ENCODE results near the gene SOWAHA. TPM values are rescaled to one million over a fixed set of nuclear protein-coding genes. Genes with fewer than 3 reads are reported as not detected.

Gene SOWAHA
- total RNA-seq, 2 donors from 2014 or later: not detected

GRCh38 chr5:132817011-132817410, 3.9 kb downstream of the SOWAHA start:
- DNase-seq (no peak), ATAC-seq (no peak)
- peaks cover 26% of the 10 kb centered on the region for H3K27me3 Mint-ChIP-seq
- H3K27ac Mint-ChIP-seq: no peak overlapping the region
- H3K9me3 ChIP-seq (ENCODE audit: control insufficient read depth, low read length, poor library complexity, severe bottlenecking): no peaks in the 10 kb centered on the region
- no peak overlapping the region for H3K4me3 Mint-ChIP-seq
- H3K36me3 Mint-ChIP-seq (ENCODE audit: low read depth): peaks cover 2% of the 10 kb centered on the region
- H3K4me1 Mint-ChIP-seq: peaks cover 12% of the 10 kb centered on the region

GRCh38 chr5:132819468-132819867, 6.4 kb downstream of the SOWAHA start:
- Mint-ChIP-seq H3K4me1 (peaks cover 4% of the 10 kb centered on the region), H3K27ac (no peak overlapping the region), H3K27me3 (peaks cover 23% of the 10 kb centered on the region), H3K36me3 (ENCODE audit: low read depth) (no peaks in the 10 kb centered on the region), H3K4me3 (peak overlapping the region; percentile 66)
- no peak for DNase-seq
- ATAC-seq: no peak
- no peaks in the 10 kb centered on the region for H3K9me3 ChIP-seq (ENCODE audit: control insufficient read depth, low read length, poor library complexity, severe bottlenecking)

- Mint-ChIP-seq H3K36me3 (ENCODE audit: low read depth) (no peaks in the 10 kb centered on the region), H3K4me3 (peak overlapping the region; percentile 5), H3K4me1 (peaks cover 6% of the 10 kb centered on the region), H3K27me3 (peaks cover 23% of the 10 kb centered on the region), H3K27ac (no peak overlapping the region)
- no peaks in the 10 kb centered on the region for H3K9me3 ChIP-seq (ENCODE audit: control insufficient read depth, low read length, poor library complexity, severe bottlenecking)
- DNase-seq (peak; percentile 69 to 88 (median 75)), ATAC-seq (peak; percentile 91)
Observed at GRCh38 chr5:132820162-132820754, 7.2 kb downstream of the SOWAHA start.

- H3K27me3 Mint-ChIP-seq: peaks cover 29% of the 10 kb centered on the region
- DNase-seq (no peak), ATAC-seq (no peak)
- H3K9me3 ChIP-seq (ENCODE audit: control insufficient read depth, low read length, poor library complexity, severe bottlenecking): no peaks in the 10 kb centered on the region
- H3K36me3 Mint-ChIP-seq (ENCODE audit: low read depth): no peaks in the 10 kb centered on the region
- no peak overlapping the region for H3K27ac Mint-ChIP-seq
- peaks cover 10% of the 10 kb centered on the region for H3K4me1 Mint-ChIP-seq
- no peak overlapping the region for H3K4me3 Mint-ChIP-seq
Observed at GRCh38 chr5:132821350-132821749, 8.2 kb downstream of the SOWAHA start.

GRCh38 chr5:132821791-132822190, 8.7 kb downstream of the SOWAHA start:
- no peaks in the 10 kb centered on the region for H3K9me3 ChIP-seq (ENCODE audit: control insufficient read depth, low read length, poor library complexity, severe bottlenecking)
- H3K4me1 Mint-ChIP-seq: peaks cover 10% of the 10 kb centered on the region
- peaks cover 33% of the 10 kb centered on the region for H3K27me3 Mint-ChIP-seq
- DNase-seq: no peak
- no peak overlapping the region for H3K4me3 Mint-ChIP-seq
- no peak for ATAC-seq
- no peak overlapping the region for H3K27ac Mint-ChIP-seq
- no peaks in the 10 kb centered on the region for H3K36me3 Mint-ChIP-seq (ENCODE audit: low read depth)

GRCh38 chr5:132822650-132823480, 9.8 kb downstream of the SOWAHA start:
- DNase-seq (no peak), ATAC-seq (no peak)
- Mint-ChIP-seq H3K4me1 (peaks cover 10% of the 10 kb centered on the region), H3K4me3 (no peak overlapping the region), H3K27me3 (peaks cover 44% of the 10 kb centered on the region), H3K36me3 (ENCODE audit: low read depth) (peaks cover 4% of the 10 kb centered on the region), H3K27ac (no peak overlapping the region)
- no peaks in the 10 kb centered on the region for H3K9me3 ChIP-seq (ENCODE audit: control insufficient read depth, low read length, poor library complexity, severe bottlenecking)

GRCh38 chr5:132823481-132824050, 10.5 kb downstream of the SOWAHA start:
- H3K9me3 ChIP-seq (ENCODE audit: control insufficient read depth, low read length, poor library complexity, severe bottlenecking): no peaks in the 10 kb centered on the region
- DNase-seq (no peak), ATAC-seq (no peak)
- Mint-ChIP-seq H3K4me1 (peaks cover 10% of the 10 kb centered on the region), H3K4me3 (no peak overlapping the region), H3K27me3 (peaks cover 45% of the 10 kb centered on the region), H3K36me3 (ENCODE audit: low read depth) (peaks cover 4% of the 10 kb centered on the region), H3K27ac (no peak overlapping the region)

GRCh38 chr5:132824426-132824825, 11.3 kb downstream of the SOWAHA start:
- DNase-seq (no peak), ATAC-seq (no peak)
- H3K27me3 Mint-ChIP-seq: peaks cover 44% of the 10 kb centered on the region
- no peaks in the 10 kb centered on the region for H3K9me3 ChIP-seq (ENCODE audit: control insufficient read depth, low read length, poor library complexity, severe bottlenecking)
- H3K27ac Mint-ChIP-seq: no peak overlapping the region
- H3K36me3 Mint-ChIP-seq (ENCODE audit: low read depth): peaks cover 4% of the 10 kb centered on the region
- H3K4me3 Mint-ChIP-seq: peak overlapping the region; percentile 68
- H3K4me1 Mint-ChIP-seq: peaks cover 14% of the 10 kb centered on the region

- H3K9me3 ChIP-seq (ENCODE audit: control insufficient read depth, low read length, poor library complexity, severe bottlenecking): no peaks in the 10 kb centered on the region
- ATAC-seq (peak; percentile 6), DNase-seq (no peak)
- H3K4me3 Mint-ChIP-seq: peak overlapping the region; percentile 39
- H3K36me3 Mint-ChIP-seq (ENCODE audit: low read depth): peaks cover 4% of the 10 kb centered on the region
- no peak overlapping the region for H3K27ac Mint-ChIP-seq
- peaks cover 11% of the 10 kb centered on the region for H3K4me1 Mint-ChIP-seq
- peaks cover 43% of the 10 kb centered on the region for H3K27me3 Mint-ChIP-seq
Observed at GRCh38 chr5:132825033-132825833, 12.1 kb downstream of the SOWAHA start.

- peaks cover 40% of the 10 kb centered on the region for H3K27me3 Mint-ChIP-seq
- no peak for DNase-seq
Observed at GRCh38 chr5:132825834-132826391, 12.8 kb downstream of the SOWAHA start.

GRCh38 chr5:132826424-132827082, 13.5 kb downstream of the SOWAHA start:
- ATAC-seq: no peak
- Mint-ChIP-seq H3K4me3 (peak overlapping the region; percentile 66), H3K27ac (peak overlapping the region; percentile 6), H3K36me3 (ENCODE audit: low read depth) (peaks cover 4% of the 10 kb centered on the region), H3K27me3 (peaks cover 47% of the 10 kb centered on the region), H3K4me1 (peaks cover 16% of the 10 kb centered on the region)
- no peaks in the 10 kb centered on the region for H3K9me3 ChIP-seq (ENCODE audit: control insufficient read depth, low read length, poor library complexity, severe bottlenecking)
- DNase-seq: no peak

More at GRCh38 chr5:132825834-132826391, 12.8 kb downstream of the SOWAHA start:
- no peak overlapping the region for H3K27ac Mint-ChIP-seq
- H3K4me3 Mint-ChIP-seq: peak overlapping the region; percentile 47
- peak; percentile 40 for ATAC-seq
- peaks cover 10% of the 10 kb centered on the region for H3K4me1 Mint-ChIP-seq
- H3K9me3 ChIP-seq (ENCODE audit: control insufficient read depth, low read length, poor library complexity, severe bottlenecking): no peaks in the 10 kb centered on the region
- H3K36me3 Mint-ChIP-seq (ENCODE audit: low read depth): peaks cover 4% of the 10 kb centered on the region

GRCh38 chr5:132827943-132828673, 15.0 kb downstream of the SOWAHA start:
- Mint-ChIP-seq H3K36me3 (ENCODE audit: low read depth) (peaks cover 4% of the 10 kb centered on the region), H3K27ac (no peak overlapping the region), H3K27me3 (peaks cover 54% of the 10 kb centered on the region), H3K4me3 (no peak overlapping the region), H3K4me1 (peaks cover 16% of the 10 kb centered on the region)
- H3K9me3 ChIP-seq (ENCODE audit: control insufficient read depth, low read length, poor library complexity, severe bottlenecking): no peaks in the 10 kb centered on the region
- DNase-seq (no peak), ATAC-seq (no peak)

Measured in T-helper 17 cell (primary cell).